Measurements from ENCODE around the gene ISY1. TPM values are rescaled to one million over a fixed set of nuclear protein-coding genes. Genes with fewer than 3 reads are reported as not detected.
"Not testable (repeated sequence)": the region's sequence is repeated elsewhere in the genome, so short reads cannot be mapped to it uniquely, and the experiment has no call there.

The ISY1 gene
- polyA plus RNA-seq, 3 donors from 2014 or later = 91.1 to 107 (median 103) TPM

DNA sequence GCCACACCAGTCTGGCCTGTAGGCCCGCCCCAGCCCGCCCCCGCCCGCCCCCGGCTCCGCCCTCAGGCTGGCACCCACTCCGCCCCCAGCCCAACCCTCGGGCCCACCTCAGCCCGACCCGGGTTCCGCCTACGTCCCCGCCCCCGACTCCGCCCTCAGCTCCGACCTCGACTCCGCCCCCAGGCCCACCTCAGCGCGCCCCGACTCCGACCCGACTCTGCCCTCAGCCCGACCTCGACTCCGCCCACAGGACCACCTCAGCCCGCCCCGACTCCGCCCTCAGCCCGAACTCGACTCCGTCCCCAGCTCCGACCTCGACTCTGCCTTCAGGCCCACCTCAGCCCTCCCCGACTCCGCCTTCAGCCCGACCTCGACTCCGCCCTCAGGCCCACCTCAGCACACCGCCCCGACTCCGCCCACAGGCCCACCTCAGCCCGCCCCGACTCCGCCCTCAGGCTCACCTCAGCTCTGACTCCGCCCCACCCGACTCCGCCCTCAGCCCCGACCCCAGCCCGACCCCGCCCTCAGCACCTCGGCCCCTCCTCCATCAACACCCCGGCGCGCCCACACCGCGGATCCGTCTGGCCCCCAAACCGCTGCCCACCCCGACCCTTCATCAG, 39.0 kb downstream of the ISY1 start, which contains the start of gene RAB43:
TSS of gene RAB43 (minus strand) at position 13 of the 620 bp plus-strand sequence. CDS start 315 bp downstream, outside the sequence.
- Mint-ChIP-seq H3K27me3 (ENCODE audit: low read depth in 3 of 3) (peaks cover 5 to 18% (median 7%) of the 10 kb centered on the region in 3 donors), H3K27ac (peak within 1 kb of the TSS; percentile 89 to 98 (median 94)), H3K9me3 (peaks cover 0 to 2% (median 0%) of the 10 kb centered on the region in 6 donors), H3K36me3 (peaks cover 0 to 5% (median 0%) of the 10 kb centered on the region in 3 donors), H3K4me1 (peaks cover 54% of the 10 kb centered on the region in 2 donors), H3K4me3 (peak within 1 kb of the TSS; percentile 88 to 95 (median 93))
- DNase-seq = peak; percentile 86 to 87 (median 87)

DNA sequence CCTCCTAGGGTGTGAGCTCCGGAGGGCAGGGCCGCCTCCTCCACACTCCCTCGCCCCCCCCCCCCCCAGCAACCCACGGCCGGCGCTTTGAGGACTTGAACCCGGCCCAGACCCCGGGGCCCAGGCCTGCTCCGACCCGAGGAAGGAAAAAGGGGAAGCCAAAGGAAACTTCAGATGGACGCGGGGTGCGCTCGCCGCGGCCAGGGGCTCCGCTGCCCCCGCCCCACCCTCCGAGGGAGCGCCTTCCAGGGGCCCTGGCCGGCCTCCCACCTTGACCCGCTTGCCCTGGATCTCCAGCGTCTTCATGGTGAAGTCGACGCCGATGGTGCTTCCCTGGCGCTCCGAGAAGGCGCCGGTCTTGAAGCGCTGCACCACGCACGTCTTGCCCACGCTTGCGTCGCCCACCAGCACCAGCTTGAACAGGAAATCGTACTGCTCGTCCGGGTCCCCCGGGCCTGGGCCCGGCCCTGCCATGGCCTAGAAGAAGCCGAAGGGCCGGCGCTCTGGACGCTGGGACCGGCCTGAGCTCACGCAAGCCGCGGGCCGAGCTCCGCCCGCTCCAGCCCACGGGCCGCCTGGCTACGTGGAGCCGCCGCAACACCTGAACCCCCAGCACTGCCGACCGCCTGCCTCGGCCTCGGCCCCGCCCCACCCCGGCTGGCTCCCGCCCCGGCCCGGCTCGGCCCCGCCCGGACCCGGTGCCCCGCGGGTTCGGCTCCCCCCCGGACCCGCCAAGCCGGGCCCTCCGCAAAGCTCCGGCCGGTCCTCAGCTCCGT, 39.7 kb downstream of the ISY1 start:
- peak in 1 of 3 donors; percentile 56 for DNase-seq
- peaks cover 0 to 2% (median 0%) of the 10 kb centered on the region in 6 donors for H3K9me3 Mint-ChIP-seq
- peaks cover 0 to 5% (median 0%) of the 10 kb centered on the region in 3 donors for H3K36me3 Mint-ChIP-seq
- peak overlapping the region; percentile 89 to 98 (median 94) for H3K27ac Mint-ChIP-seq
- peaks cover 59% of the 10 kb centered on the region in 2 donors for H3K4me1 Mint-ChIP-seq
- peaks cover 5 to 18% (median 7%) of the 10 kb centered on the region in 3 donors for H3K27me3 Mint-ChIP-seq (ENCODE audit: low read depth in 3 of 3)
- H3K4me3 Mint-ChIP-seq = peak overlapping the region; percentile 88 to 95 (median 93)

DNA sequence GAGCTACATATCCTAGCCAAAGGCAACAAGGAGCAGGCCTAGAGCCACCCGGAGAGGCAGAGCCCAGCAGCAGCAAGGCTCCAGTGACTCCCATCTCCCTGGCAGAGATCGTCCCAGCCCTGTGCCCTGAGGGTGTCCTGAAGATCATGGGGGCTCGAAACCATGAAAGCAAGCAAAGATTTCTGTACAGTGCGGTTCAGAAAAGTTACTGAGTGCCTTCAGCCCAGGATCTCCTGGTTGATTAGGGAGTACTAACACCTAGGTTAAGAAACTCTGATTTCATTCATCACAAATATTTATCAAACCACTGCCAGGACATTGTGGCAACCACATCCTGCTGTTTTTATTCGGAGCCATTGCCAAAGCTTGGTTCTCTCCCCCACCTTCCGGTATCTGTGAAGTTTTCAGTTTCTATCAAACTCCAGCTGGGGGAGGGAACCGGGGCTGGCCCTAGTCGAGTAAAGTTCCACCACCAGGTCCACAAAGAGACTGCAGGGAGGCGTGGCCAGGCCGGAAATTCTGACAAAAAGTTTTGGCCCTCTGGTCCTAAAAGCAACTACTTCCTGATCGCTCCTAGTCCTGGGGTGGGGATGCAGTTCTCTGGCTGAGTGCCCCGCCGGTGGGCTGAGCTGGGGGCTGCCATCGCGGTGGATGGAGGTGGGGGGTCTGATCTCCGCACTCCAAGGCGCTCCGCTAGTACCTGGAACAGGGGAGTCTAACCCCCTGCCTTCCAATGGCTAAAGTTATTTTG, 40.4 kb downstream of the ISY1 start:
- peaks cover 5 to 18% (median 7%) of the 10 kb centered on the region in 3 donors for H3K27me3 Mint-ChIP-seq (ENCODE audit: low read depth in 3 of 3)
- H3K4me1 Mint-ChIP-seq = peaks cover 64 to 65% of the 10 kb centered on the region in 2 donors
- H3K4me3 Mint-ChIP-seq = peak overlapping the region; percentile 88 to 95 (median 93)

DNA sequence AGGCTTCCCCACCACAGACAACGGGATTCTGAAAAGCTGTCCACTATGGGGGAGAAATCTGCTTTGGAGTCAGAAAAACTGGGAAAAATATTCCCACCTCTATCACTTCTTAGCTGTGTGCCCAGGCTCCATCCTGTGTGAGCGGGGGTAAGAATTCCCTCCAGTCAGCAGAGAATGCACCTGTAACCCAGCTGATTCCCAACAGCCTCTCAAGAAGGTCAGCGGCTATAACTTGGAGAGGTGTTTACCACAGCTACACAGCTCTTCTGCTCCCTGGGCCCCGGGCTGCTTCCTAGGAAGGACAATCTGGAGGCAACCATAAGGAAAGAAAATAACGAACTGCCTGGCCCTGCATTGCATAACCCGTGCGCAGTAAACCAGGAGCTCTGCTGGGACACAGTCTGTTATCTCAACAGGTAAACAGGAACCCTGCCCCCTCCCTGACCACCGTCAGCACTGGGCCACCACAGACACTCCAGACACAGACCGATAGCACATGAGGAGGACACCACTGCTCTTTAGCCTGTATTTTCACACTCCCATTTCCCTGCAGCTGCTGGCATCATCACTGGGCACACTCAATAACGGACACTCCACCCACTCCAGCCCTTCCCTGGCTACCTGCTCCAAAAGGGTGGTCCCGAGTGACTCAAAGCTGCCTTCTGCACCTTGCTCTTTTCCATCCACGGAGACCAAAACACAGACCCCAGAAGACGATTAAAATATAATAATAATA, 41.3 kb downstream of the ISY1 start:
- peaks cover 0 to 9% (median 0%) of the 10 kb centered on the region in 3 donors for H3K36me3 Mint-ChIP-seq
- peaks cover 0 to 2% (median 0%) of the 10 kb centered on the region in 6 donors for H3K9me3 Mint-ChIP-seq
- peak; percentile 25 to 40 (median 37) for DNase-seq
- H3K27me3 Mint-ChIP-seq (ENCODE audit: low read depth in 3 of 3) = peaks cover 5 to 18% (median 7%) of the 10 kb centered on the region in 3 donors
- H3K4me3 Mint-ChIP-seq = peak overlapping the region; percentile 88 to 95 (median 93)
- peak overlapping the region; percentile 88 to 98 (median 94) for H3K27ac Mint-ChIP-seq
- H3K4me1 Mint-ChIP-seq = peaks cover 67 to 71% of the 10 kb centered on the region in 2 donors

More for the DNA sequence above, 40.4 kb downstream of the ISY1 start:
- H3K36me3 Mint-ChIP-seq = peaks cover 0 to 5% (median 0%) of the 10 kb centered on the region in 3 donors
- H3K9me3 Mint-ChIP-seq = peaks cover 0 to 2% (median 0%) of the 10 kb centered on the region in 6 donors
- peak overlapping the region; percentile 88 to 98 (median 94) for H3K27ac Mint-ChIP-seq
- peak; percentile 94 to 96 (median 94) for DNase-seq

DNA sequence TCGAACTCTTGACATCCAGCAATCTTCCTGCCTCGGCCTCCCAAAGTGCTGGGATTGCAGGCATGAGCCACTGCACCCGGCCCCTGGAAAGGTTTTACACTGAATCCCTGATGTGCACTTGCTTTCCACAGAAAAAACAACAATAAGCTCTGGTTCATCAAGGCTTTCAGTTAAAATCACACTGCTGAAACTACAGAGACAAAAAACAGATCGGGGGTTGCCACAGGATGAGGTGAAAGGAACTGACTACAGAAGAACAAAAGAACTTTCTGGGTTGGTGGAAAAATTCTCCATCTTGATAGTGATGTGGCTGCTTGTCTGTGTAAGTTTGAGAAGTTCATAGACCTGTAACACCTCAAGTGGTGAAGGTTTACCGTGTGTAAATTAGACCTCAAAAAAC, 42.1 kb downstream of the ISY1 start:
- H3K27ac Mint-ChIP-seq = peak overlapping the region; percentile 88 to 98 (median 94)
- peak overlapping the region; percentile 88 to 95 (median 93) for H3K4me3 Mint-ChIP-seq
- peaks cover 0 to 2% (median 0%) of the 10 kb centered on the region in 6 donors for H3K9me3 Mint-ChIP-seq
- peaks cover 0 to 9% (median 0%) of the 10 kb centered on the region in 3 donors for H3K36me3 Mint-ChIP-seq
- DNase-seq = peak; percentile 61 to 68 (median 66)
- H3K27me3 Mint-ChIP-seq (ENCODE audit: low read depth in 3 of 3) = peaks cover 5 to 18% (median 7%) of the 10 kb centered on the region in 3 donors
- H3K4me1 Mint-ChIP-seq = peaks cover 73 to 77% of the 10 kb centered on the region in 2 donors

DNA sequence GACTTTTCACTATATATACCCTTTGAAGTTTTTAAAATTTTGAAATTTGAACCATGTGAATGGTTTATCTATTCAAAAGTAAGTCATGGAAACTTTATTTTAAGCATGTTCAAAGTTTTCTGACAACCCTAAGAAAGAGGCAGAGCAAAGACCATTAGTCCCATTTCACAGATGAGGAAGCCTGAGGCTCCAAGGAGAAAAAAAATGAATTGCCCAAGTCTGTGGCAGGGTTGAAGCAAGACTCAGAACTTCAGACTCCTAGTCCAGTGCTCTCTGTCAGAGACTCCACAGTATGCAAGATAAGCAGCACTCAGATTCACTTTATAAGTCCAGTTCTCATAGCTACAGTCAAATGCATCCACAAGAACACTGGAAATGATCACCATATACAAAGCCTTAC, 43.7 kb downstream of the ISY1 start:
- H3K9me3 Mint-ChIP-seq = peaks cover 0 to 2% (median 0%) of the 10 kb centered on the region in 6 donors
- H3K36me3 Mint-ChIP-seq = peaks cover 0 to 12% (median 0%) of the 10 kb centered on the region in 3 donors
- H3K4me1 Mint-ChIP-seq = peaks cover 65 to 77% of the 10 kb centered on the region in 2 donors
- H3K27me3 Mint-ChIP-seq (ENCODE audit: low read depth in 3 of 3) = peaks cover 3 to 15% (median 7%) of the 10 kb centered on the region in 3 donors
- peak overlapping the region; percentile 35 to 98 (median 88) for H3K27ac Mint-ChIP-seq
- H3K4me3 Mint-ChIP-seq = no peak overlapping the region
- DNase-seq = no peak

DNA sequence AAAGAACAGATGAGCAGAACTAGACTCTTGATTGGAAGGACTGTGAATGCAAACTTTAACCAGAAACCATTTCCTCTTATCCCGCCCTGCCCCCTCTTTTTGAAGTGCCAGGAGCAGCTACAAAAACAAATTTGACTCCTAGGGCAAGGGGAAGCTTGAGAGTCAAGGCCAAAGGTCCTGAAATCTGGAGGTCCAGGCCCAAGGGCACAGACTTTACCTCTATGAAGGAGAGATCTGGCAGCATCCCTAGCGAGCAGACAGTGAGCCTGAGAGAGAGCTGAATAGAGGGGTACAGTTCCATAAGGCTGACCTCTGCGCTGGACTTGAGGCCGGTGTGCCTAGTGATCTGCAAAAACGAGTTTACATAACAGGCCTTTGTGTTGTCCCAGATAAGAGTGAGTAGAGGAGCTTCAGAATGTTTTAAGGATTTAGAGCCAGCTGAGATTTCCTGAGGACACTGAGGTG, 44.3 kb downstream of the ISY1 start:
- Mint-ChIP-seq H3K36me3 (peaks cover 0 to 13% (median 0%) of the 10 kb centered on the region in 3 donors), H3K27me3 (ENCODE audit: low read depth in 3 of 3) (peaks cover 3 to 11% (median 3%) of the 10 kb centered on the region in 3 donors), H3K4me1 (peaks cover 61 to 80% of the 10 kb centered on the region in 2 donors), H3K9me3 (peaks cover 0 to 2% (median 0%) of the 10 kb centered on the region in 6 donors), H3K27ac (peak overlapping the region; percentile 15 to 78 (median 50)), H3K4me3 (peak overlapping the region; percentile 20 to 46 (median 30))
- DNase-seq = no peak

DNA sequence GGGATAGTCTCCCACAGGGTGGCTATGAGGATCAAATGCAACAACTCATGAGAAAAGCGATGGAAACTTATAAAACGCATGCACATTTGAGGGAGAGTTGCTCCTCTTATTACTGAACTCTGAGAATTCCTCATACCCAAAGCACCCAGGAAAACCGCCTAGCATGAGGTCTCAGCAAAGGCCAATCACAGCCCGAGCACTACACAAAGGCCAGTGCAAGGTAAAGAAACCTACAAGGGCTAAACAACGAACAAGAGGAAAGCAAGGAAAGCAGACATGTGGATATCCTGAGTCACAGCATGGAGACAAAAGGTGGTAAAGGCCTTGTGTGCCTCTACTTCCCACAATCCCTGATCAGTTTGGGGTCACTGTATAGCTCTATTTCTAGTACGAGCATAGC, 46.4 kb downstream of the ISY1 start:
- Mint-ChIP-seq H3K4me1 (peaks cover 58 to 86% of the 10 kb centered on the region in 2 donors), H3K27ac (peak overlapping the region in 5 of 6 donors; percentile 22 to 76 (median 67)), H3K4me3 (no peak overlapping the region), H3K9me3 (no peaks in the 10 kb centered on the region), H3K36me3 (peaks cover 5 to 25% (median 5%) of the 10 kb centered on the region in 3 donors), H3K27me3 (ENCODE audit: low read depth in 3 of 3) (peaks cover 0 to 2% (median 0%) of the 10 kb centered on the region in 3 donors)
- no peak for DNase-seq

DNA sequence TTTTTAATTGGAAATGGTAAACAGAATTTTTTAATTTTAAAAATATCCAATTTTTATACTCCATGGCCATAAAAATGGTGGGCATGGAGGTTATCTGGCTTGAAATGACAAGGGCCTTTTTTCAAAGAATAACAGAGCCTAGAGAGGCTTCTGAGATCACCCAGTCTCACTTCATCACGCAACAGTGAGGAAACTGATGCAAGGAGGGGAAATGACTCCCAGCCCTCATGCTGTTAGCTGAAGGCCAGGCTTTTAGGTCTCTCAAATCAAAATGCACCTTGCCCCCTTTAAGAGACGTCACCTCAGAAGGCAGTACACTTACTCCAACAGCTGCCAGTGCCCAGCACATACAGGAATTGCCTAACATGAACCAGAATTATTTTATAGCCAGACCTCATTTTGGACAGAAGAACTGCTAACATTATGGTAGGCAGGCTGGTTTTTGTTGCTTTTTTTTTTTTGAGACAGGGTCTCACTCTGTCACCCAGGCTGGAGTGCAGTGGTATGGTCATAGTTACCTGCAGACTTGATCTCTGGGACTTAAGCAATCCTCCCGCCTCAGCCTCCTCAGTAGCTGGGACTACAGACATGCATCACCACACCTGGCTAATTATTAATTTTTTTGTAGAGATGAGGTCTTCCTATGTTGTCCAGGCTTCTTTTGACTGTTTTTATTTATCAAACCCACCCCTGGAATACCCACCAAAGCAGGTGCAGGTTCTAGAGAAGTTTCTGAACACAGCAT, 48.4 kb downstream of the ISY1 start:
- no peak for DNase-seq
- H3K36me3 Mint-ChIP-seq = peaks cover 5 to 26% (median 5%) of the 10 kb centered on the region in 3 donors
- no peak overlapping the region for H3K4me3 Mint-ChIP-seq
- H3K9me3 Mint-ChIP-seq = no peaks in the 10 kb centered on the region
- no peak overlapping the region for H3K27ac Mint-ChIP-seq
- peaks cover 0 to 2% (median 0%) of the 10 kb centered on the region in 3 donors for H3K27me3 Mint-ChIP-seq (ENCODE audit: low read depth in 3 of 3)
- H3K4me1 Mint-ChIP-seq = peaks cover 47 to 79% of the 10 kb centered on the region in 2 donors

DNA sequence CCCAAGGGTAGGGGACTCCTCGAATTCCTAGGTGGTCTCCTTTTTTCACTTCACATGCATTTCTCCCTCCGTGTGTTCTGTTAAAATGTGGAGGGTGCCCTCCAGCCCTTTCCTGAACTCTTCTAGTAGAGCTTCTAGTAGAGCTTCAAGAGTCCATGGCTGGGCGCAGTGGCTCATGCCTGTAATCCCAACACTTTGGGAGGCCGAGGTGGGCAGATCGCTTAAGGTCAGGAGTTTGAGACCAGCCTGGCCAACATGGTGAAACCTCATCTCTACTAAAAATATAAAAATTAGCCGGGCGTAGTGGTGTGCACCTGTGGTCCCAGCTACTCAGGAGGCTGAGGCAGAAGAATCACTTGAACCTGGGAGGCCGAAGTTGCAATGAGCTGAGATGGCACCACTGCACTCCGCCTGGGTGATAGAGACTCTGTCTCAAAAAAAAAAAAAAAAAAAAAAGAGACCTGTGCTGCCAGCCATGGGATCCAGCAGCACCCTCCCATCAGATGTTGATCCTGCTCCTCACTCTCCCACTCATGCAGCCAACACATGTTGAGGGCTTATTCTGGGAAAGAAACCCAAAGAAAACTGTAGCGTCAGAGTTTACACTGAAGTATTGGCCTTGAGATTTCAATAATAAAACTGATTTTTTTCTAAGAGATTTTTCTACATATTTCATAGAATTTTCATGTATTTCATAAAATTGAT, 49.6 kb downstream of the ISY1 start:
- Mint-ChIP-seq H3K36me3 (peaks cover 5 to 26% (median 5%) of the 10 kb centered on the region in 3 donors), H3K4me1 (peaks cover 44 to 78% of the 10 kb centered on the region in 2 donors)
- not testable (repeated sequence) for H3K9me3 Mint-ChIP-seq; DNase-seq; H3K27me3 Mint-ChIP-seq (ENCODE audit: low read depth in 3 of 3); H3K27ac Mint-ChIP-seq; H3K4me3 Mint-ChIP-seq

DNA sequence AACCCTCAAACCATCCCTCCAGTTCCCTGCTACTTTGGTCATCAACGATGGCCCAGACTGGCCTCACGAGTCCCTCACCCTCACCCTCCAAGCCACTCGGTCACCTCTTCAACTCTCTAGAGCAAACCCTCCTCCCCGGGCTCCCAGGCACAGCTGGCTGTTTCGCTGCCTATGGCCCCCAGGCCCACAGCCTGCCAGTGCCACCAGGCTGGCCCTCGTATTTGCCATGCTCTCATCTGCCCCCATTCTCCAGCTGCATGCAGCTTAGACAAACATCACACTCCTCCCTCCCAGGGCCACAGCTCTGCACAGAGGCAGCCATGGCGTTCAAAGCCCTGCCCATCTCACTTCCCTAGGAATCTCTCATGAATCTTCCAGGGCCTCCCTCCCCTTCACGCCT, 53.1 kb downstream of the ISY1 start:
- Mint-ChIP-seq H3K27ac (peak overlapping the region in 4 of 6 donors; percentile 16 to 75 (median 46)), H3K27me3 (ENCODE audit: low read depth in 3 of 3) (peaks cover 0 to 5% (median 0%) of the 10 kb centered on the region in 3 donors), H3K9me3 (no peaks in the 10 kb centered on the region), H3K4me1 (peaks cover 50 to 77% of the 10 kb centered on the region in 2 donors), H3K4me3 (peak overlapping the region in 1 of 5 donors; percentile 27), H3K36me3 (peaks cover 5 to 20% (median 9%) of the 10 kb centered on the region in 3 donors)
- no peak for DNase-seq

Data from immature natural killer cell (primary cell).